GM12801 (cell line): Measurements from ENCODE around the gene CPNE7.

Source experiments
- TF ChIP-seq, protein P1 (sequence below): IDR thresholded peaks from one replicate; pipeline ENCODE4 v1.5.1; 2011; ENCODE audit warnings: control low read depth; ENCODE audit not compliant: insufficient read length; ENCODE audit errors: extremely low read depth

Gene CPNE7

DNA sequence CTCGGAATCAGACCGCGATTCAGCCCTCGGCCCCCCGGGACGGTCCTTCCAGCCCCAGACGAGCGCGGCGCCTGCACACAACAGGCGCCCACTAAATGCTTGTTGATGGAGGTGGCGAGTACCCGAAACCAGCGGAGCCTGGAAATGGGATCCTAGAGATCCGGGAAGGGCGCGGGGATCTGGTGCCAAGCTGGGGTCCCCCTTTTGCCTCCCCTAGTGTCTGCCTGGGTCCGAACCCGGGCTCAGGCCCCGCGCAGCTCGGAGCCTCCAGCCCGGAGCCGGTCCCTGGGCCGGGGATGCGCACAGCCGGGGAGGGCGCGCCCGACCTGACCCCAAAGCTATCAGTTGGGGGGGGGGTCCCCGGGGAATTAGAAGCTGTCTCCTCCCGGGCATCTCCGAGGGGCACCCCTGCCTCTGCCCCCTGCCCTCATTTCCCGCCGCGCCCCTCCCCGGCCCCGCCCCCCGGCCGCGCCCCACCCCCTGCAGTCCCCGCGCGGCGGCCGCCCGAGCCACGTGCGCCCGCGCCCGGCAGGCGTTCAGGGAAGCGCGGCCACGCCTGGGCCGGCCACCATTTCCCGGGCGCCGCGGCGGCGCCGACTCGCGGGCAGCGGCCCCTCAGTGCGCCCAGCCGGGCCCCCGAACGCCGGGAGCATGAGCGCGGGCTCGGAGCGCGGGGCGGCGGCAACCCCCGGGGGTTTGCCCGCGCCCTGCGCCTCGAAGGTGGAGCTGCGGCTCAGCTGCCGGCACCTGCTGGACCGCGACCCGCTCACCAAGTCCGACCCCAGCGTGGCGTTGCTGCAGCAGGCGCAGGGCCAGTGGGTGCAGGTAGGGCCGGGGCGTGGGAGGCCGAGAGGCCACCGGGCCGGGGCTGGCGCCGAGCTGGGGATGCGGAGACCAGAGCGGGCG lies at the start of gene CPNE7:
TSS of gene CPNE7 (plus strand) at position 512 of the 906 bp plus-strand sequence. CDS start at position 652, 140 bp downstream.
- TF ChIP-seq, protein P1, sequence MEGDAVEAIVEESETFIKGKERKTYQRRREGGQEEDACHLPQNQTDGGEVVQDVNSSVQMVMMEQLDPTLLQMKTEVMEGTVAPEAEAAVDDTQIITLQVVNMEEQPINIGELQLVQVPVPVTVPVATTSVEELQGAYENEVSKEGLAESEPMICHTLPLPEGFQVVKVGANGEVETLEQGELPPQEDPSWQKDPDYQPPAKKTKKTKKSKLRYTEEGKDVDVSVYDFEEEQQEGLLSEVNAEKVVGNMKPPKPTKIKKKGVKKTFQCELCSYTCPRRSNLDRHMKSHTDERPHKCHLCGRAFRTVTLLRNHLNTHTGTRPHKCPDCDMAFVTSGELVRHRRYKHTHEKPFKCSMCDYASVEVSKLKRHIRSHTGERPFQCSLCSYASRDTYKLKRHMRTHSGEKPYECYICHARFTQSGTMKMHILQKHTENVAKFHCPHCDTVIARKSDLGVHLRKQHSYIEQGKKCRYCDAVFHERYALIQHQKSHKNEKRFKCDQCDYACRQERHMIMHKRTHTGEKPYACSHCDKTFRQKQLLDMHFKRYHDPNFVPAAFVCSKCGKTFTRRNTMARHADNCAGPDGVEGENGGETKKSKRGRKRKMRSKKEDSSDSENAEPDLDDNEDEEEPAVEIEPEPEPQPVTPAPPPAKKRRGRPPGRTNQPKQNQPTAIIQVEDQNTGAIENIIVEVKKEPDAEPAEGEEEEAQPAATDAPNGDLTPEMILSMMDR = no peak

DNA sequence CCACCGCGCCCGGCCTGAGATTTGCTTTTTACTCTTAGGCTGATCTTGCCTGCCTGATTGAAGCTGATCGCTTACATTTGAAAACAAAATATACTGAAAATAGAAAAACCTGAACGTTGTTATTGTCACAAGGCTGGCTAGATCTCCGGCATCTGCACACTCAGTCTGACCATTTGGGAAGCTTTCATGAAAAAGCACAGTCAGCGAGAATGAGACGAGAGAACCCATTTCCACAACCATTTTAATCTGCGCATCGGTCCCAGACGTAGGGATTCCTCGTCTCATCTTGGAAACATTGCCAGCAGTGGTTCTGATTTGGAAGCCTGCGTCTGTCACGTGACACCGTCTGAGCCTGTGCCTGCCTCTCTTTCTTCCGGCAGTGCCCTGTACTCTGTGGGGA lies 46.5 kb upstream of the CPNE7 start:
- TF ChIP-seq, protein P1 = no peak

DNA sequence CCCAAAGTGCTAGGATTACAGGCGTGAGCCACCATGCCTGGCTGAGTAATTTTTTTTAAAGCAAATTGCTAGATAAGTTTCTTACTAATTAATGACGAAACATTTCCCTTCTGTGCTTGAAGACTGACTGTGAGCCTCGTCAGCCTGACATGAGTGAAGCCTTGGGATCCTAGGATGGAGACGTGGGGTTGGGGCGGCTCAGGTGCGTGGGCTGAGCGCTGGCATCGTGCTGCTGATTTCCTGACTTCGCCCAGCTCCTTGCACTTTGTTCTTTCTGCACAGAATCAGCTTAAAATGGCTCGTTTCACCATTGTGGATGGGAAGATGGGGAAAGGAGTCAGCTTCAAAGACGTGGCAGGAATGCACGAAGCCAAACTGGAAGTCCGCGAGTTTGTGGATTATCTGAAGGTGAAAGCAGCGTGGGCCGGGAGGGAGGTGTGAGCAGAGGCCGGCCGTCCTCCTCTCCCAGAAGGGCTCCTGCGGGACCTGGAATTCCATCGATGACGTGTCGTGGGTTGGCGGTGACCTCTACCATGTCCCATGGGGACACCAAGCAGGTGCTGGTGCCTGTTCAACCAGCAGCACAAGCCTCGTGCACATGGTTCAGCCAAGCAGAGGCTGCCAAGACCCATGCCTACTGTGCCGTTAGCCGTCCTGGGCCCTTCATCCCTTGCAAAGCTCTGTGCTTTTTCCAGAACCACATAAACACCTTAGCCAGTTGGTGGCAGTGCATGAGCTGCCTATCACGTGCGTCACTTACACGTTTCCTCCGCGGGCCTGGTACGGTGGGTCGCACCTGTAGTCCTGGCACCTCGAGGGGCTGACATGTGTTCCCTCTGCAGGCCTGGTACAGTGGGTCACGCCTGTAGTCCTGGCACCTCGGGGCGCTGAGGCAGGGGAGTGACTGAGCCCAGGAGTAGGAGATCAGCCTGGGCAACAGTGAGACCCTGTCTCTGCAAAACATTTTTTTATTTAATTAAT lies 44.9 kb upstream of the CPNE7 start:
- TF ChIP-seq, protein P1 = no peak

DNA sequence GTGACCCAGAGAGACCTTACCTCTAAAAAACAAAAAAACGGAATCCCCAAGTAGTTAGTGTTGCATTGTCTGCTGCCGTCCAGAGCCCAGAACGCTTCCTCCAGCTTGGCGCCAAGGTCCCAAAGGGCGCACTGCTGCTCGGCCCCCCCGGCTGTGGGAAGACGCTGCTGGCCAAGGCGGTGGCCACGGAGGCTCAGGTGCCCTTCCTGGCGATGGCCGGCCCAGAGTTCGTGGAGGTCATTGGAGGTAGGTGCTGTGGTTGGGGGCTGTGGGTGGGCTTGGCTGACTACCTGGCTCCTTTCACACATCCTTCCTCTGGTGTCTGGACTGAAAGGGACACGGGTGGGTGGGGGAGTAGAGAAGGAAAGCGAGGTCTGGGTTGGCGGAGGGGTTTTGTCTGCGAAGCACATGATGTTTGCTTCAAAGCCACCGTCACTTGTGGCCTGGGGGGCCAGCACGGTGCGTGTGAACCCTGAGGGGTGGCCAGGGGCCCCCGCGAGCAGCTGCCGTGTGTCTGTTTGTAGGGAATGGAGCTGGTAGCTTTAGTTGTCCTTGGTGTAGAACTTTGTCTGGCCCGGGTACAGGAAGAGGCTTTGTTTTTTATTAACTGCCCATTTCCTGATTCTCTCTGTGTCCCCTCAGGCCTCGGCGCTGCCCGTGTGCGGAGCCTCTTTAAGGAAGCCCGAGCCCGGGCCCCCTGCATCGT lies 43.6 kb upstream of the CPNE7 start:
- TF ChIP-seq, protein P1 = no peak

DNA sequence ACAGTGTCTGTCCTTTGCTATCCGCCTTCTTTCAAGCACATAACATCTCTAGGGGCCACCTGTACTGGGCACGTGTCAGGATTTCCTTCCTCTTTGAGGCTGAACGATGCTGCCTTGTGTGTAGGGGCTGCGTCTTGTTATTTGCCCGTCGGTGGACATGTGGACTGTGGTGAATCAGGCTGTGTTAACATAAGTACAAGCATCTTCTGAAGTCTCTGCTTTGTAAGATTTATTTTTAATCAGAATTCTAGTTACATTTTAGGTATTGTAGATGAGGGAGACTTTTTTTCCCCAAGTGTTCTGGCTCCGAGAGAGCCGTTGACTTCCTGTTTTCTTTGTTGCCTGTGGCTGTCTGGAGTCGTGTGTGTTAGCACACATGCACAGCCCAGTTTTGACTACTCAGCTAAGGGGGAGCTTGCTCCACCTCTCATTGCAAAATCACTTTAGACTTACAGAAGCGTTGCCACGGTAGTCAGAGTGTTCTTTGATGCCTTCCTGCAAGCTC lies 41.3 kb upstream of the CPNE7 start:
- TF ChIP-seq, protein P1 = no peak

DNA sequence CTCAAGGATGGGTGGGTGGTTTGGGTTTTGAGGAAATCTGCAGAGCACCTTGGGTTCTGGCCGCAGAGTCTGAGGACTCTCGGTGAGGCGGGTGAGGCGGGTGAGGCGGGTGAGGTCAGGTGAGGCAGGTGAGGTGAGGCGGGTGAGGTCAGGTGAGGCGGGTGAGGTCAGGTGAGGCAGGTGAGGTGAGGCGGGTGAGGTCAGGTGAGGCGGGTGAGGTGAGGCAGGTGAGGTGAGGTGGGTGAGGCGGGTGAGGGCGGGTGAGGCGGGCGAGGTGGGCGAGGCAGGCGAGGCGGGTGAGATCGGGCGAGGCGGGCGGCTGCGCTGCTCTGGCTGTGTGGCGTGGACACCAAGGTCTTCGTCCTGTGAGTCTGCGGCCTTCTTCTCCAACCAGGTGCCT lies 39.2 kb upstream of the CPNE7 start:
- TF ChIP-seq, protein P1 = no peak
